HL-60 (cell line): ENCODE data around the gene ADGRB3.

Experiments
- DNase-seq, 2 experiments: peaks; one replicate each; pipeline ENCODE4 v3.0.0-alpha.2; 2010 to 2020; ENCODE audit warnings: low read depth in 1 of 2, low spot score in 1 of 2
- H3K27ac ChIP-seq: fragments of 250-450 bp; sonication (Bioruptor Pico); replicated peaks from 2 replicates; pipeline ENCODE4 v1.5.1; 2020; ENCODE audit warnings: mild to moderate bottlenecking, moderate library complexity
- H3K27me3 ChIP-seq: fragments of 250-450 bp; sonication (Bioruptor Pico); 2 replicates; pipeline ENCODE4 v1.5.1; 2021; ENCODE audit warnings: mild to moderate bottlenecking, moderate library complexity; ENCODE audit not compliant: insufficient read depth, poor library complexity, severe bottlenecking
- H3K4me3 ChIP-seq: replicated peaks from 2 replicates; pipeline ENCODE4 v1.5.1; 2011; ENCODE audit warnings: mild to moderate bottlenecking, control low read depth, low read length; ENCODE audit not compliant: insufficient read depth
- GABPA ChIP-seq: IDR thresholded peaks from 2 replicates; pipeline ENCODE4 v1.6.1; 2012; ENCODE audit warnings: low read depth
- POLR2AphosphoS5 ChIP-seq: IDR thresholded peaks from 2 replicates; pipeline ENCODE4 v1.6.1; 2012; ENCODE audit warnings: low read depth
- SPI1 ChIP-seq: IDR thresholded peaks from 2 replicates; pipeline ENCODE4 v1.6.1; 2012; ENCODE audit warnings: low read depth, mild to moderate bottlenecking, borderline replicate concordance
- TF ChIP-seq, protein P1 (sequence below): IDR thresholded peaks from 2 replicates; pipeline ENCODE4 v1.6.1; 2012; ENCODE audit warnings: low read depth; ENCODE audit not compliant: insufficient replicate concordance
- TF ChIP-seq, protein P2 (sequence below): IDR thresholded peaks from one replicate; pipeline ENCODE4 v1.5.1; 2011; ENCODE audit warnings: low read length, control low read depth, inconsistent platforms; ENCODE audit not compliant: insufficient read depth

Gene ADGRB3

DNA sequence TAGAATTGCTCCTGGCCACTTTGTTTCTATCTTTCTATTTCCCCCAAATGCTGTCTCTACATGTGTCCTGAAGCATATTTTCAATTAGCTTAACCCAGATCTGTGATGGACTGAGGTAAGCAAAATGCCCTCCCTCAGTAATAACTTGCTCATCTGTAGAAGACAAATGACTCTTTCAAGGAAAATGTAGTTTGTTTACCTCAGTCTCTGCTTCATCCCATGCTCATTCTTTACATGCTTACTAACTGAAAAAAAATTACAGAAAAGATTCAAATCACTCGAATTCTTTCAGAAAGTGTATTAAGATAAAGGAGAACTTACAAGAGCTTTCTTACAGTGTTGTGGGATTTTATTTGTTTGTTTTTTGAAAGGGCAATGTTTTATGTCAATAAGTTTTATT lies 630.6 kb downstream of the ADGRB3 start:
- Histone ChIP-seq H3K27ac (no peak overlapping the region), H3K27me3 (no peaks in the 10 kb centered on the region), H3K4me3 (no peak overlapping the region)
- DNase-seq = no peak
- TF ChIP-seq, protein P1, sequence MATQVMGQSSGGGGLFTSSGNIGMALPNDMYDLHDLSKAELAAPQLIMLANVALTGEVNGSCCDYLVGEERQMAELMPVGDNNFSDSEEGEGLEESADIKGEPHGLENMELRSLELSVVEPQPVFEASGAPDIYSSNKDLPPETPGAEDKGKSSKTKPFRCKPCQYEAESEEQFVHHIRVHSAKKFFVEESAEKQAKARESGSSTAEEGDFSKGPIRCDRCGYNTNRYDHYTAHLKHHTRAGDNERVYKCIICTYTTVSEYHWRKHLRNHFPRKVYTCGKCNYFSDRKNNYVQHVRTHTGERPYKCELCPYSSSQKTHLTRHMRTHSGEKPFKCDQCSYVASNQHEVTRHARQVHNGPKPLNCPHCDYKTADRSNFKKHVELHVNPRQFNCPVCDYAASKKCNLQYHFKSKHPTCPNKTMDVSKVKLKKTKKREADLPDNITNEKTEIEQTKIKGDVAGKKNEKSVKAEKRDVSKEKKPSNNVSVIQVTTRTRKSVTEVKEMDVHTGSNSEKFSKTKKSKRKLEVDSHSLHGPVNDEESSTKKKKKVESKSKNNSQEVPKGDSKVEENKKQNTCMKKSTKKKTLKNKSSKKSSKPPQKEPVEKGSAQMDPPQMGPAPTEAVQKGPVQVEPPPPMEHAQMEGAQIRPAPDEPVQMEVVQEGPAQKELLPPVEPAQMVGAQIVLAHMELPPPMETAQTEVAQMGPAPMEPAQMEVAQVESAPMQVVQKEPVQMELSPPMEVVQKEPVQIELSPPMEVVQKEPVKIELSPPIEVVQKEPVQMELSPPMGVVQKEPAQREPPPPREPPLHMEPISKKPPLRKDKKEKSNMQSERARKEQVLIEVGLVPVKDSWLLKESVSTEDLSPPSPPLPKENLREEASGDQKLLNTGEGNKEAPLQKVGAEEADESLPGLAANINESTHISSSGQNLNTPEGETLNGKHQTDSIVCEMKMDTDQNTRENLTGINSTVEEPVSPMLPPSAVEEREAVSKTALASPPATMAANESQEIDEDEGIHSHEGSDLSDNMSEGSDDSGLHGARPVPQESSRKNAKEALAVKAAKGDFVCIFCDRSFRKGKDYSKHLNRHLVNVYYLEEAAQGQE = no peak
- TF ChIP-seq POLR2AphosphoS5 = no peak

DNA sequence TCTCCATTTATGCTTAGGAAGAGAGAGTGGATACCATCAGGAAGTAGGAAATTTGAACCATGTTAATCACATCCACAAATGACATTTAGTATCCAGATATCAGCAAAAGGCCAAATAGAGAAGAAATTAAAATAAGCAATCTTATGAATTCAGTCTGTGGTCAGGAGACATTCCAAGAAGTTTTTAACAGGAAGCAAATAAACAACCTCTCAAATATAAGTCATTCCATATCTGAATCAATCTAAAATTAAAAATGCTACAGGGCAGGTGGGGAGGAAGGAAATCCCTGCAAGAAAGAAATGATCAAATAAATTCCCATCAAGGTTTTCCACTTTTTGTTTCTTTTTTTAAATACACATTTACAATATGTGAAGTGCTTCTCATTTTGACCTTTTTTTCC lies 641.1 kb downstream of the ADGRB3 start:
- no peak overlapping the region for H3K27ac ChIP-seq
- TF ChIP-seq POLR2AphosphoS5 (no peak), GABPA (no peak), SPI1 (no peak)
- TF ChIP-seq, protein P2, sequence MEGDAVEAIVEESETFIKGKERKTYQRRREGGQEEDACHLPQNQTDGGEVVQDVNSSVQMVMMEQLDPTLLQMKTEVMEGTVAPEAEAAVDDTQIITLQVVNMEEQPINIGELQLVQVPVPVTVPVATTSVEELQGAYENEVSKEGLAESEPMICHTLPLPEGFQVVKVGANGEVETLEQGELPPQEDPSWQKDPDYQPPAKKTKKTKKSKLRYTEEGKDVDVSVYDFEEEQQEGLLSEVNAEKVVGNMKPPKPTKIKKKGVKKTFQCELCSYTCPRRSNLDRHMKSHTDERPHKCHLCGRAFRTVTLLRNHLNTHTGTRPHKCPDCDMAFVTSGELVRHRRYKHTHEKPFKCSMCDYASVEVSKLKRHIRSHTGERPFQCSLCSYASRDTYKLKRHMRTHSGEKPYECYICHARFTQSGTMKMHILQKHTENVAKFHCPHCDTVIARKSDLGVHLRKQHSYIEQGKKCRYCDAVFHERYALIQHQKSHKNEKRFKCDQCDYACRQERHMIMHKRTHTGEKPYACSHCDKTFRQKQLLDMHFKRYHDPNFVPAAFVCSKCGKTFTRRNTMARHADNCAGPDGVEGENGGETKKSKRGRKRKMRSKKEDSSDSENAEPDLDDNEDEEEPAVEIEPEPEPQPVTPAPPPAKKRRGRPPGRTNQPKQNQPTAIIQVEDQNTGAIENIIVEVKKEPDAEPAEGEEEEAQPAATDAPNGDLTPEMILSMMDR = no peak
- TF ChIP-seq, protein P1 = no peak

DNA sequence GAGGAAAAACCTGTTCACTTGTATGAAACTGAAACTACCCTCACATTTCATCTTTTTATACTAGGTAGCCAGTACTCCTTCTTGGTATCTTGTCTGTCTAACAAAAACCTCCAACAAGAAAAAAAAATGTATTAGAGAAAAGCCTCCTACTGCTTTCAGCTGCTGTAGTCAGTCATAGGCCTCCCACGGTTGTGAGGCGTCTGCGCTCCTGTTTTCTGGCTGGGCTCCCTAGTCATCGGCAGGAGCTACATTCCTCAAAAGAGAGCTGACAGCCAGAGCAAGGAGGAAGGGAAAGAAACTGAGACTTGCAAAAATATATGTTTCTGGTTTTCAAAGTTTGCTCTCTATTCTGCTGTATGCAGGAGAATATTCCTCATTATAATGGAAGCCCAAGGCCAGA lies 644.7 kb downstream of the ADGRB3 start:
- H3K27ac ChIP-seq = no peak overlapping the region
- no peak for DNase-seq
- no peak for TF ChIP-seq SPI1
- TF ChIP-seq, protein P2 = no peak
- no peak for TF ChIP-seq GABPA
- no peak for TF ChIP-seq POLR2AphosphoS5
- TF ChIP-seq, protein P1 = no peak
- H3K27me3 ChIP-seq = no peaks in the 10 kb centered on the region
- H3K4me3 ChIP-seq = no peak overlapping the region

More for the DNA sequence above, 641.1 kb downstream of the ADGRB3 start:
- no peak for DNase-seq
- no peaks in the 10 kb centered on the region for H3K27me3 ChIP-seq
- H3K4me3 ChIP-seq = no peak overlapping the region

DNA sequence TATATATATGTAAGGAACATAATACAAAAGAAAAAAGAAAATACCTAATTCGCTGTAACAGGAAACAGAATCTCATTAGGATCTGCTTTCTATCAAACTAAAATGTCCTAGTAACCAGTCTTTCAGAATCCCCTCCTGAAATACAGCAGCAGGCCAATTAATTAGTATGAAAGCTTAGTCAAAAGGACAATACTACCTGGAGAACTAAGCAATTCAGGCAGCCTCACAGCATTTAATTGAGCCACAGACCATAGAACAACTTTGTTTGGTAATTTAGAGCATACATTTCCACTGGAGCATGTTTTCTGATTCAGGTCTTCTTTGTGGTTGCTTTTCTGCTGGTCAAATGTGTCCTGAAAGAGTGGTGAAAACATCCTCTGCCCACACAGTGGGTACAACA lies 645.8 kb downstream of the ADGRB3 start:
- H3K27me3 ChIP-seq = no peaks in the 10 kb centered on the region
- no peak for DNase-seq
- H3K27ac ChIP-seq = no peak overlapping the region
- no peak for TF ChIP-seq GABPA
- no peak for TF ChIP-seq POLR2AphosphoS5
- TF ChIP-seq, protein P1 = no peak
- TF ChIP-seq, protein P2 = no peak
- no peak for TF ChIP-seq SPI1
- H3K4me3 ChIP-seq = no peak overlapping the region
